Measurements from ENCODE around the gene NRXN2.

- TF ChIP-seq ZBTB7A (IDR thresholded peaks at IDR 0.05; ENCODE audit: low read depth), result no peak
- no peak for TF ChIP-seq TEAD4 (IDR thresholded peaks at IDR 0.05)
- TF ChIP-seq MAX (IDR thresholded peaks at IDR 0.05), result no peak
- no peak for TF ChIP-seq CEBPB (IDR thresholded peaks at IDR 0.05)
- no peak for TF ChIP-seq TAF1 (IDR thresholded peaks at IDR 0.05; ENCODE audit: low read depth)
- TF ChIP-seq TCF12 (IDR thresholded peaks at IDR 0.05; ENCODE audit: low read depth), result no peak
- no peak for TF ChIP-seq REST (IDR thresholded peaks at IDR 0.05; ENCODE audit: low read depth)
- no peak for TF ChIP-seq RAD21 (IDR thresholded peaks at IDR 0.05; ENCODE audit: low read depth)
- TF ChIP-seq EP300 (IDR thresholded peaks at IDR 0.05; ENCODE audit: borderline replicate concordance), result no peak
- no peak for TF ChIP-seq CREB1 (IDR thresholded peaks at IDR 0.05; ENCODE audit: low read depth)
These were observed 91.3 kb downstream of the NRXN2 start for GRCh38 chr11:64631675-64632074.

All from Ishikawa (cell line).